Globus pallidus (tissue), 1 donor: ENCODE results near the gene PCDHGB5.

ENCODE experiments used
- DNase-seq: peaks from one replicate; pipeline ENCODE4 v3.0.0-alpha.2; 2015; ENCODE audit warnings: low spot score

Gene PCDHGB5

DNA sequence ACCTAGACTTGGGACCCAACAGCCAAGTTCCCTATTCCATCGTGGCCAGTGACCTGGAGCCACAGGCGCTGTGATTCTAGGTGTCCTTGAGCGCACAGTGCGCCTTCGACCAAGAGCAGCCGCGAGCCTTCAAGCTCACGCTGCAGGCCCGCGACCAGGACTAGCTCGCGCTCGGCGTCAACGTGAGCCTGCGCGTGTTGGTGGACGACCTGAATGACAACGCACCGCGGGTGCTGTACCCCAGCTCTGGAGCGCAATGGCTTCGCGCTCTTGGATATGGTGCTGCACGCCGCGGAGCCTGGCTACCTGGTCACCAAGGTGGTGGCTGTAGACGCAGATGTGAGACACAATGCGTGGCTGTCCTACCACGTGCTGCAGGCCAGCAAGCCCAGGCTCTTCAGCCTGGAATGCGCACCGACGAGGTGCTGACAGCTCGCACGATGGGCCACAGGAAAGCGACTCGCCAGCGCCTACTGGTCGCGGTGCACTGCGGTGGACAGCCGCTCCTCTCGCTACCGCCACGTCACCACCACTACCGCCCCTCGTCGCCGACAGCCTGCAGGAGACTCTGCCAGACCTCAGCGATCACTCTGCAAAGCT is 43.9 kb downstream of the PCDHGB5 start:
- DNase-seq = no peak
